Skeletal muscle cell (primary cell): ENCODE results near the gene TRABD2B.

Experiments used
- DNase-seq: peaks from one replicate; pipeline ENCODE4 v3.0.0-alpha.2; 2010; ENCODE audit warnings: low read depth
- H3K4me3 ChIP-seq: 2 replicates; pipeline ENCODE4 v1.5.1; 2011; ENCODE audit warnings: low read depth, mild to moderate bottlenecking, control low read depth, low read length, moderate library complexity

The TRABD2B gene

GRCh38 chr1:47844558-47844955, 152.6 kb downstream of the TRABD2B start:
- DNase-seq: no peak

DNA sequence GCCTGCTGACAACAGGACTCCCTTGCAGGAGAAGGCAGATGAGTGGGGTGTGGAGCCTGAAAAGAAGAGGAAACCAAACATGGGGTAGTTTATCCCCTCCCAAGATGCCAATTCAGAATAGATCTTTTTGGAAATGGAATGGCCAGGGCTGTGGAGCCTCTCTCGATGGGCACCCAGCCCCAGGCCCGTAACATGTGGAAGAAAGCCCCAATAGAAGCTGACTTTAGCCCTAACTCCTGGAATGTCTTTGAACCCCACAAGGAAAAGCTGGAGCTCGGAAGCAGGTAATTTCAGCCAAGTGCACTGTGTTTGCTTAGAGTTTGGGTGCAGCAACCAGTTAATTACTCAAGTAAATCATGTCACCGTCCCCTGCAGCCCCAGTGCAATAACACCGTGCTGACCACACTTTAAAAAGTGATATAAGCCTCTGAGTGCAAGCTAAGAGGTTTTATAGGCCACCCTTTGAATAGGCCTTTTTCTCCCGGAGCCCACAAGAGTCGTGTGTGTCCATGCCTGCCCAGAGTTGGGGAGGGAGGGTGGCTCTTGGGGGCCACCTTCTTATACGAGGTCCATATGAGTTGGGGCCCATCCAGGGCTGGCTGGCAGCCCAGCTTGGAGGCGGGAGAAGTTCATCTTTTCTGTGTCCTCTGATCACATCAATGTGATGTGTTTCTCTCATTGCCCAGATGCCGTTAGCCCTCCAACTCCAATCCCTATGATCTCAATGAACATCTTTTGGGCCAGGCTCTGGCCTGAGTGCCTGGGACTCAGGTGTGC, 153.2 kb downstream of the TRABD2B start:
- H3K4me3 ChIP-seq: no peak overlapping the region
- no peak for DNase-seq

More at GRCh38 chr1:47844558-47844955, 152.6 kb downstream of the TRABD2B start:
- H3K4me3 ChIP-seq: no peak overlapping the region

DNA sequence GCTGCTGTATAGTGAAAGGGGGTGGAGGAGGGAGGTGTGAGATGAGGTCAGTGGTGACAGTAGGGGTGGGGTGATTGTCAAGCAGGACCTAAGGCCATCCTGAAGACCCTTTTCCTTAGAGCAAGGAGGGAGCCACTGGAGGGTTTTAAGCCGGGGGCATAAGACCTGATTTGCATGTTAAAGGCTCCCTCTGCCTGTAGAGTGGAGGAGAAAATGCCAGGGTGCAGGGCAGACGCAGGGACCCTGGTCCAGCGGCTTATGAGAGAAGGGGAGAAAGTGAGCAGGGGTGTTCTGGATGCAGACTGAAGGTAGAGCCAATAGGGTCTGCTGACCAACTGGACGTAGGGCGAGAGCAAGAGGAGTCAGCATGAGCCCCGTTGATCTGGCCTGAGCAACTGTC, 154.1 kb downstream of the TRABD2B start:
- no peak overlapping the region for H3K4me3 ChIP-seq
- no peak for DNase-seq

DNA sequence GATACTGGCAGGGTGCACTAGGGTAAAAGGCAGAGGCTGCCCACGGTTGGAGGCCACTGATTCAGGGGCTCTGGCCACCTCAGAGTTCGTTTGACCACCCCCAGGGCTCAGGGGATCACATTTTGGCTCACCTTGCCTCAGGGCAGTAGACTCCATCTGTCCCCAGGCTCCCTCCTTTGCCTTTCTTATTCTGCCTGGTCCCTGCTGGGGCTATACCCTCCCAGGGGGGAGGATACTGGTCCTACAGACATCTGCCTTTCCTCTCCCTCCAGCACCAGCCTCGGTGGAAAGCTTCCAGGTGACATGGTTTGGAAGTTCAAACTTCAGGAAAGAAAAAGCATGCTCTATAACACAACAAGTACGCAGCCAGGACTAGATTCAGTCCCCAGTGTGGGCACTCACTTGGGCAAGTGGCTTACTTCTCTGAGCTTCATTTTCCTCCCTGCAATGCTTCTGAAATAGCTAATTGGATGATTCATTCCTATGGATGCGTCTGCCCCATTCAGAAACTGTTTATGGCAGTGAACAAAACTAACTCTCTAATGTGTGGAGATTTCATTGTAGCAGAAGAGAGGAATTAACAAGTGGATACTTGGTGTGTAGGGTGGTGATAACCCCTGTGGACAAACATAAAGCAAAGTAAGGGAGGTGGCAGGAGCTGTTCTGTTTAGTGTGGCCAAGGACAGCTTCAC, 154.8 kb downstream of the TRABD2B start:
- no peak for DNase-seq
- H3K4me3 ChIP-seq: no peak overlapping the region

DNA sequence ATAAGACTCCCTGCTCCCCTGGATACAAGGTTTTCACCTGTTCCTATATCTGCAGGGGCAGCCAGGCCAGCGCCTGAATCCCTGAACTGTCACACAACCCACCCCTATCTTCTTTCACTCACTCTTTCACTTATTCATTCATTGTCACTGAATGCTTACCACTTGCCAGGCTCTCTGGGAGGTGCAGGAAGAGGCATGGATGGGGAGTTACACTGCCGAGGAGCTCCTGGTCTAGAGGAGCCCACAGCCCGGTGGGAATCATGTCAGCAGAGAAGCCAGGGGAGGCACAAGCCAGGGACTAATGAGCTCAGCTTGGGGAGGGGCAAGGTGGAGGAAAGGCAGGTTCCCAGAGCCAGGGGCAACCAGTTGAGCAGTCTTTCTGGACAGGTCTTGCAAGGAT, 155.8 kb downstream of the TRABD2B start:
- H3K4me3 ChIP-seq: no peak overlapping the region
- DNase-seq: no peak

DNA sequence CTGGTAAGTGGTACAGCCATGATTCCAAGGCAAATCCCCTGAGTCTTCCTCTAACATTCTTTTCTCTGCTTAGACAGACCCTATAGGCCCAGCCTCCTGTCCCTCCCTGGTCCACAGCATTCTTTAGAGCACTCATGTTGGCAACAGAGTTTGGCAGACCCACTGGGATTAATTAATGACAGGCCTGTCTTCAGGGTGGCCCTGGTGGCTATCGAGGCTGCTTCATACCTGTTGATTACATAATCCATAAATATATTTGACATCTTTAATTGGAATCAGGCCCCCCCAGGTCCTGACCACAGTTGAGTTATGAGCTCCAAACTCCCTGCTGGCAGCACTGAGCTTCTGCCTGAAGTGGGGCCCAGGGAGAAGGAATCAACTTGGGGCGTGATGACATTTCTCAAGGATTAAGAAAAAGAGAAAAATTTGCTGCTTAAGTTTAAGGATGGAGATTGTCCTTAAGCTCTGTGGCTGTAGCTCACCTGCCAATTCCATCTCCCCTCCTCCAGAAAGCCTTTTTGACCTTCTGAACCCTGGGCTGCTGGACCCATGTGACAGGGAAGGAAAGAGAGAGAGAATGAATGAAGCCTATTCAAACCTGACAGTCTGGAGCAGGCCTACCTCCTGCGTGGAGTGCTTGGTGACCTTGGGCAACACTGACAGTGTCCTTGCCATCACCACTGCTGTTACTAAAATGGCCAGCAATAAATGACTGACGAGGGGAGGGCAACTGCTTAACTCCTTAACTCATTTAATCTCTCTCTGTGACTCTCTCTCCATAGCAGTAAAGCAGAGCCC, 156.6 kb downstream of the TRABD2B start:
- H3K4me3 ChIP-seq: no peak overlapping the region
- no peak for DNase-seq

- no peak for DNase-seq
- H3K4me3 ChIP-seq: no peak overlapping the region
Observed at GRCh38 chr1:47839433-47839760, 157.8 kb downstream of the TRABD2B start.

GRCh38 chr1:47838562-47839432, 158.4 kb downstream of the TRABD2B start:
- no peak for DNase-seq
- no peak overlapping the region for H3K4me3 ChIP-seq

DNA sequence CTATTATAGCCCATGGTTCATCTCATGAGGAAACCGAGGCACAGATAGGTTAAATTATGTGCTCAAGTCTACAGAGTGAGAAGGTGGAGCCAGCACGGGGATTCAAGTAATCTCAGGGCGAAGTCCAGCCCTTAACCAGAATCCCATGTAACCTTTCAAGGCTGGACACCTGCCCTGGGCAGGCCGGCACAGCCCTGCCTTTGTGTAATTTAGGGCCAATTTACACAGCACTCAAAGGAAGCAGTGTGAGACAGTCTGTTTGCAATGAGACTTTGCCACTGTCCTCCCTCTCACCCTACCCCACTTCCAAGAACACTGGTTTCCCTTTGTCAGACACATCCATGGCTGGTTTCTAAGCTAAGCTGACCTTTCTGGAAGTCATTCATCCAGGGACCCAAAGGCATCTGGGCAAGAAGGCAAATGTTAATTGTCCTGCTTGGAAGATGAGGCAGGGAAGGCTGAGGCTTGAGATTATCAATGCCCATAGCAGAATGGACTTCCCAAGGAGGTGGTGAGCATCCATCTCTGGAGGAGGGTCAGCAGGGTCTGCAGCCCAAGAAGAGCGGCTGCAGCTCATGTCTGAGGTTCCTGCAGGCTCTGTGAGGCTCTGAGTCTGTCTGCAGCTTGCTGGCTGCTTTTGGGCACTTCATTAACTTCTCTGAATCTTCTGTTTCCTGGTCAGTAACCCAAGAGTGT, 159.2 kb downstream of the TRABD2B start:
- DNase-seq: no peak
- H3K4me3 ChIP-seq: no peak overlapping the region

GRCh38 chr1:47837056-47837830, 159.9 kb downstream of the TRABD2B start:
- DNase-seq: no peak
- no peak overlapping the region for H3K4me3 ChIP-seq

DNA sequence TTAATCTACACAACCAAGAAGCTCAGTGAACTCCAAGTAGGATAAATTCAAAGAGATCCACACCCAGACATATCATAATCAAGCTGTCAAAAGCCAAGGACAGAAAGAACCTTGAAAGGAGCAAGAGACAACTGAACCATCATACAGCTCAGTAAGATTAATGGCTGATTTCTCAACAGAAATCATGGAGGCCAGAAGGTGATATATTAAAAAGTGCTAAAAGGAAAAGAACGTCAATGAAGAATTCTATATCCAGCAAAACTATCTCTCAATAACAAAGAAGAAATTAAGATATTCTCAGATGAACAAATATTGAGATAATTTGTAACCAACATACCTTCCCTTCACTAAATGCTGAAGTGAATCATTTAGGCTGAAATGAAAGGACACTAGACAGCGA, 161.8 kb downstream of the TRABD2B start:
- H3K4me3 ChIP-seq: no peak overlapping the region
- DNase-seq: no peak

- H3K4me3 ChIP-seq: no peak overlapping the region
- no peak for DNase-seq
Observed at GRCh38 chr1:47834326-47834725, 162.9 kb downstream of the TRABD2B start.

- no peak for DNase-seq
Observed at GRCh38 chr1:47830641-47831333, 166.4 kb downstream of the TRABD2B start.

GRCh38 chr1:47830021-47830420, 167.2 kb downstream of the TRABD2B start:
- no peak for DNase-seq
- no peak overlapping the region for H3K4me3 ChIP-seq

More at GRCh38 chr1:47830641-47831333, 166.4 kb downstream of the TRABD2B start:
- no peak overlapping the region for H3K4me3 ChIP-seq

GRCh38 chr1:47828978-47829377, 168.2 kb downstream of the TRABD2B start:
- no peak overlapping the region for H3K4me3 ChIP-seq
- DNase-seq: no peak

DNA sequence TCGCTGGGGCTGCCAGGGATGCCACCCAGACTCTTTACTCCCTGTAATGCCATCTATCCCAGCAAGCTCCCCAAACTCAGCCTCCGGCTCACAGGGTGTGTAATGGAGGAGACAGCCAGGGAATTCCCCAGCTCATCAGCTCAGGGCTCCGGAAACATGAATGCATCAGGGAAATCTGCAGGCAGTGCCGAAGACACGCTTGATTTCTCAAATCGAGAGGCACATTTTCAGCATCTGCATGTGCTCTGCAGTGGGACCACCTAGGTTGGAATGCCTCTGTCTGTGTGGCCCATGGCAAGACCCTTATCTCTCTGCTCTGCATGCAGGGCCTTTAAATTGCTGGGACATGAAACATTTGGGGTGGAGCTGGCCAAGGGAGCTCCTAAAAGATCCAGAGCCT, 170.1 kb downstream of the TRABD2B start:
- H3K4me3 ChIP-seq: no peak overlapping the region

DNA sequence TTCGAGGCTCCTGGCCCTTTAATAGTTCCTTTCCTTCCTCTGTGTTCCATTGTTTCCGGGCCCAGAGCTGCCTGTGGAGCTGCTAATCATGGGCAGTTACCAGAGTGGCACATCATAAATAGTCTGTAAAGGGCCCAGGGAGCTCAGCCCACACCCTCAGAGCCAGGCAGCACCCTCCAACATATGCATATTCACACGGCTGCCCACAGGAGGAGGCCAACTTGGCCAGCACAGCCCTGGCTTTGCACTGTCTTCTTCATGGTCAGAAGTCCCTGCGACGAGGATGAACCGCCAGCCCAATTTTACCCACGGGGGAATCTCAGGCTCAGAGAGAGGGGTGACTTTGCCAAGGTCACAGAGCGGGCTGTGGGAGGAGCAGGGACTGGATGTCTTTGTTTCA, 172.5 kb downstream of the TRABD2B start:
- H3K4me3 ChIP-seq: no peak overlapping the region
- no peak for DNase-seq

More for the DNA sequence above, 170.1 kb downstream of the TRABD2B start:
- no peak for DNase-seq

DNA sequence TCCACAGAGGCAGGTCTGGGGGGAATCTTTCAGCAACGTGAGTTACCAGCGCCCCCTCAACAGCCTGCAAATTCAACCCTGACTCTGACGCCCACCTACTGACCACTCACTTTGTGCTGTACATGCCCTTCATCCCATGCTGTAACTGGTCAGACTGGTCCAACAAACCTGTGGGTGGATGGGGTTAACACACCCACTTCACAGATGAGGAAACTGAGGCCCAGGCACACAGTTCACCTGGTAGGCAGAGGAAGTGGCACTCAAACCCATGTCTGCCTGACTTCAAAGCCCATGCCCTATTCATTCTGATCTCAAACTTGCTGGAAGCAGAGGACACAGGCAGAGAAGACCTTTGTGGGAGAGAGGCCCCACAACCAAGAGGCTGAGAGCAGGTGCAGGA, 172.9 kb downstream of the TRABD2B start:
- DNase-seq: no peak

More for the DNA sequence above, 172.9 kb downstream of the TRABD2B start:
- H3K4me3 ChIP-seq: no peak overlapping the region
